Kidney epithelial cell (primary cell): ENCODE data around the gene EMILIN2. TPM values are rescaled to one million over a fixed set of nuclear protein-coding genes. Genes with fewer than 3 reads are reported as not detected.

Experiments used
- DNase-seq: peaks from one replicate; pipeline ENCODE4 v3.0.0-alpha.2; 2010; ENCODE audit warnings: low read depth
- H3K27me3 ChIP-seq: 2 replicates; pipeline ENCODE4 v1.6.0; 2011; ENCODE audit warnings: low read length; ENCODE audit not compliant: control insufficient read depth, insufficient read depth
- H3K36me3 ChIP-seq: 2 replicates; pipeline ENCODE4 v1.5.1; 2011; ENCODE audit warnings: low read length; ENCODE audit not compliant: control insufficient read depth, insufficient read depth
- H3K4me3 ChIP-seq: 2 replicates; pipeline ENCODE4 v1.5.1; 2011; ENCODE audit warnings: low read depth, mild to moderate bottlenecking, control low read depth, low read length
- CTCF ChIP-seq: IDR thresholded peaks from 2 replicates; pipeline ENCODE4 v1.5.1; 2011; ENCODE audit warnings: mild to moderate bottlenecking, moderate library complexity, low read length, control low read depth, inconsistent platforms; ENCODE audit not compliant: insufficient read depth, poor library complexity, severe bottlenecking
- total RNA-seq: library from RNA; depleted of rRNA; stranded (reverse); fragments of >200 nt; gene quantifications from 2 replicates; pipeline ENCODE4 v1.2.3, GENCODE V29; 2015

Gene EMILIN2
- total RNA-seq, 1 donor from 2014 or later, result 27.0 TPM

DNA sequence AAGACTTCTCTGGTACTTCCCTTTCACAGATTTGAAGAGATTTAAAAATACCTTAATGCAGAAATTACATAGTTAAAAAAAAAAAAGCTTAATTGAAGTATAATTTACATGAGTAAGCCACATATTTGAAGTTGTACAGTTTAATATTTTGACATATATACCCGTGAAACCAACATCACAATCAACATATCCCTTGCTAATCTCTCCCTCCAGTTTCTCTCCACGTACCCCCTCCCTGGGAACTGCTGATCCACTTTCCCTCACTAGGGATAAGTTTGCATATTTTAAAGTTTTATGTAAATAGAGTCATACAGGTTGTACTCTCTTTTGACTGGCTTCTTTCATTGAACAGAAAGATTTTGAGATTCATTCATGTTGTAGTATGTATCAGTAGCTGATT is 22.4 kb downstream of the EMILIN2 start:
- TF ChIP-seq CTCF, result no peak
- no peaks in the 10 kb centered on the region for H3K36me3 ChIP-seq

GRCh38 chr18:2871111-2871720 is 24.4 kb downstream of the EMILIN2 start:
- TF ChIP-seq CTCF, result no peak
- Histone ChIP-seq H3K27me3 (no peaks in the 10 kb centered on the region), H3K4me3 (no peak overlapping the region), H3K36me3 (no peaks in the 10 kb centered on the region)
- DNase-seq, result no peak

More for the DNA sequence above, 22.4 kb downstream of the EMILIN2 start:
- Histone ChIP-seq H3K27me3 (no peaks in the 10 kb centered on the region), H3K4me3 (no peak overlapping the region)
- DNase-seq, result no peak

DNA sequence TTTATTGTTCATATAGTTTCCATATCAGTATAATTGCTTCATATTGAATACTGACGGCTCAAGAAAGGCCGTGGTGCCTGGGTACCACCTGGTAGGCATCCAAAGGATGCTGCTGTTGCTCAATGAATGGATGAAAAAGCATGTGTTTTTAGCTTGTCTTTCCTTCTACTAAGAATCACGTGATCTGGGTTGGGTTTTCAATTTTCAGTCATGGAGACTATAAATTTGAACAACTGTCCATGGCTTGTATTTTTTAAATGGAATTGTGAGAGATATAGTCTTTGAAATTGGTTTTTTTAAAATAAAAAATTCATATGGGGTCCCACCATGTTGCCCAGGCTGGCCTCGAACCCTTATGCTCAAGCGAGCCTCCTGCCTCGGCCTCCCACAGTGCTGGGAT is 25.3 kb downstream of the EMILIN2 start:
- no peak for DNase-seq
- no peak overlapping the region for H3K4me3 ChIP-seq
- no peak for TF ChIP-seq CTCF

GRCh38 chr18:2874765-2875164 is 28.0 kb downstream of the EMILIN2 start:
- no peak for TF ChIP-seq CTCF
- no peaks in the 10 kb centered on the region for H3K27me3 ChIP-seq
- DNase-seq, result no peak
- H3K4me3 ChIP-seq, result no peak overlapping the region
- H3K36me3 ChIP-seq, result no peaks in the 10 kb centered on the region

More for the DNA sequence above, 25.3 kb downstream of the EMILIN2 start:
- Histone ChIP-seq H3K27me3 (no peaks in the 10 kb centered on the region), H3K36me3 (no peaks in the 10 kb centered on the region)

- Histone ChIP-seq H3K27me3 (no peaks in the 10 kb centered on the region), H3K4me3 (no peak overlapping the region), H3K36me3 (no peaks in the 10 kb centered on the region)
- no peak for DNase-seq
- TF ChIP-seq CTCF, result no peak
These were observed 32.0 kb downstream of the EMILIN2 start for GRCh38 chr18:2878656-2879330.
